PC-9 (cell line): ENCODE data around the gene SPATS2. TPM values are rescaled to one million over a fixed set of nuclear protein-coding genes. Genes with fewer than 3 reads are reported as not detected.

ENCODE experiments used
- BruUV-seq: library from RNA; stranded (reverse); fragments of 400-500 nt; replicated peaks from 2 replicates; lab custom pipeline; 2021; lab: Mats Ljungman, UMichigan
- CTCF ChIA-PET: fragments of 300-600 bp; sonication (Branson Sonifier 250); formaldehyde crosslinking; loops from one replicate; lab custom pipeline; 2022; ENCODE audit warnings: antibody characterized with exemption; lab: Charles Lee
- POLR2A ChIA-PET: fragments of 300-600 bp; sonication (Branson Sonifier 250); formaldehyde crosslinking; loops from one replicate; lab custom pipeline; 2022; ENCODE audit warnings: antibody characterized with exemption; ENCODE audit not compliant: unreplicated experiment; lab: Charles Lee
- DNase-seq, 2 experiments: peaks; one replicate each; pipeline versions ENCODE4 v3.0.0 to v3.0.0-alpha.2; 2015 to 2022; ENCODE audit warnings: mixed read lengths in 1 of 2
- H2AFZ ChIP-seq: fragments of 200-600 bp; sonication (generic); 2 replicates; pipeline ENCODE4 v1.8.1; 2017; ENCODE audit warnings: antibody characterized with exemption
- H3F3A ChIP-seq: fragments of 200-600 bp; sonication (generic); 2 replicates; pipeline ENCODE4 v1.8.1; 2017; ENCODE audit warnings: antibody characterized with exemption, mild to moderate bottlenecking, low read depth; ENCODE audit not compliant: insufficient read depth
- H3K27ac ChIP-seq: fragments of 200-600 bp; sonication (generic); 2 replicates; pipeline ENCODE4 v1.6.1; 2016; ENCODE audit warnings: mixed run types
- H3K27me3 ChIP-seq: fragments of 200-600 bp; sonication (generic); 2 replicates; pipeline ENCODE4 v1.6.1; 2016; ENCODE audit warnings: low read depth, mixed run types; ENCODE audit not compliant: insufficient read depth
- H3K36me3 ChIP-seq: fragments of 200-600 bp; sonication (generic); 2 replicates; pipeline ENCODE4 v1.6.1; 2016; ENCODE audit warnings: low read depth, mixed run types
- H3K4me1 ChIP-seq: fragments of 200-600 bp; sonication (generic); replicated peaks from 2 replicates; pipeline ENCODE4 v1.6.1; 2016; ENCODE audit warnings: mixed run types; ENCODE audit not compliant: insufficient read depth
- H3K4me2 ChIP-seq: fragments of 200-600 bp; sonication (generic); 2 replicates; pipeline ENCODE4 v1.6.1; 2017; ENCODE audit warnings: mixed run types
- H3K4me3 ChIP-seq: fragments of 200-600 bp; sonication (generic); 2 replicates; pipeline ENCODE4 v1.6.1; 2016; ENCODE audit warnings: mixed run types
- H3K79me2 ChIP-seq: fragments of 200-600 bp; sonication (generic); 2 replicates; pipeline ENCODE4 v1.6.1; 2017; ENCODE audit warnings: low read depth, mixed run types
- H3K9me2 ChIP-seq: fragments of 200-600 bp; sonication (generic); 2 replicates; pipeline ENCODE4 v1.8.1; 2017; ENCODE audit warnings: mild to moderate bottlenecking; ENCODE audit not compliant: insufficient read depth
- H3K9me3 ChIP-seq: fragments of 200-600 bp; sonication (generic); 2 replicates; pipeline ENCODE4 v1.8.1; 2016; ENCODE audit warnings: low read depth; ENCODE audit not compliant: insufficient read depth
- H4K20me1 ChIP-seq: fragments of 200-600 bp; sonication (generic); 2 replicates; pipeline ENCODE4 v1.8.1; 2017; ENCODE audit not compliant: insufficient read depth
- EZH2 ChIP-seq: fragments of 200-600 bp; sonication (generic); IDR thresholded peaks from 2 replicates; pipeline ENCODE4 v1.8.0; 2017; ENCODE audit warnings: antibody characterized with exemption, low read depth
- intact Hi-C: fragments of 100-400 bp; cut with micrococcal nuclease; formaldehyde crosslinking; loops from one replicate; pipeline ENCODE4 v1.10.0; 2022; ENCODE audit not compliant: unreplicated experiment
- total RNA-seq: library from RNA; stranded (reverse); gene quantifications from 2 replicates; pipeline ENCODE4 v1.2.3, GENCODE V29; 2021
- TF ChIP-seq, protein P1 (sequence below): fragments of 200-600 bp; sonication (generic); conservative IDR thresholded peaks from 2 replicates; pipeline ENCODE4 v1.6.1; 2017; ENCODE audit warnings: mixed run types, antibody characterized with exemption, mild to moderate bottlenecking, moderate library complexity

Gene SPATS2
- total RNA-seq, 1 experiment from 2014 or later, result 65.1 TPM

DNA sequence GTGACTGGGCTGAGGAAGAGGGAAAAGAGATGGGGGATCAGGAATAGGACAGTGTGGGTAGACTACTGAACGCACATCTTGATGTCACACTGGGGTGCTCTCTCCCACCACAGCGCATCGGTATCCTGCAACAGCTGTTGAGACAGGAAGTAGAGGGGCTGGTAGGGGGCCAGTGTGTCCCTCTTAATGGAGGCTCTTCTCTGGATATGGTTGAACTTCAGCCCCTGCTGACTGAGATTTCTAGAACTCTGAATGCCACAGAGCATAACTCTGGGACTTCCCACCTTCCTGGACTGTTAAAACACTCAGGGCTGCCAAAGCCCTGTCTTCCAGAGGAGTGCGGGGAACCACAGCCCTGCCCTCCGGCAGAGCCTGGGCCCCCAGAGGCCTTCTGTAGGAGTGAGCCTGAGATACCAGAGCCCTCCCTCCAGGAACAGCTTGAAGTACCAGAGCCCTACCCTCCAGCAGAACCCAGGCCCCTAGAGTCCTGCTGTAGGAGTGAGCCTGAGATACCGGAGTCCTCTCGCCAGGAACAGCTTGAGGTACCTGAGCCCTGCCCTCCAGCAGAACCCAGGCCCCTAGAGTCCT lies 37.1 kb upstream of the SPATS2 start:
- H3K9me2 ChIP-seq, result no peaks in the 10 kb centered on the region
- no peak for DNase-seq
- H4K20me1 ChIP-seq, result no peaks in the 10 kb centered on the region
- ChIA-PET POLR2A (no interaction called here), CTCF (interaction anchor here (0.8 kb wide), 1 partner anchor 37 kb away, joined by 6 read pairs; no protein-coding TSS in a partner anchor)
- no TSS peak for BruUV-seq
- TF ChIP-seq, protein P1, sequence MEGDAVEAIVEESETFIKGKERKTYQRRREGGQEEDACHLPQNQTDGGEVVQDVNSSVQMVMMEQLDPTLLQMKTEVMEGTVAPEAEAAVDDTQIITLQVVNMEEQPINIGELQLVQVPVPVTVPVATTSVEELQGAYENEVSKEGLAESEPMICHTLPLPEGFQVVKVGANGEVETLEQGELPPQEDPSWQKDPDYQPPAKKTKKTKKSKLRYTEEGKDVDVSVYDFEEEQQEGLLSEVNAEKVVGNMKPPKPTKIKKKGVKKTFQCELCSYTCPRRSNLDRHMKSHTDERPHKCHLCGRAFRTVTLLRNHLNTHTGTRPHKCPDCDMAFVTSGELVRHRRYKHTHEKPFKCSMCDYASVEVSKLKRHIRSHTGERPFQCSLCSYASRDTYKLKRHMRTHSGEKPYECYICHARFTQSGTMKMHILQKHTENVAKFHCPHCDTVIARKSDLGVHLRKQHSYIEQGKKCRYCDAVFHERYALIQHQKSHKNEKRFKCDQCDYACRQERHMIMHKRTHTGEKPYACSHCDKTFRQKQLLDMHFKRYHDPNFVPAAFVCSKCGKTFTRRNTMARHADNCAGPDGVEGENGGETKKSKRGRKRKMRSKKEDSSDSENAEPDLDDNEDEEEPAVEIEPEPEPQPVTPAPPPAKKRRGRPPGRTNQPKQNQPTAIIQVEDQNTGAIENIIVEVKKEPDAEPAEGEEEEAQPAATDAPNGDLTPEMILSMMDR, result no peak
- no peak for TF ChIP-seq EZH2
- no peak overlapping the region for H3K27ac ChIP-seq
- no peaks in the 10 kb centered on the region for H3K9me3 ChIP-seq
- H3K36me3 ChIP-seq, result no peaks in the 10 kb centered on the region
- no peaks in the 10 kb centered on the region for H3K79me2 ChIP-seq
- H3F3A ChIP-seq, result peaks cover 13% of the 10 kb centered on the region; the same call in 1 of the 2 replicates
- no peaks in the 10 kb centered on the region for H3K4me1 ChIP-seq
- H3K4me3 ChIP-seq, result no peak overlapping the region
- no peaks in the 10 kb centered on the region for H3K27me3 ChIP-seq
- no peak overlapping the region for H2AFZ ChIP-seq
- no peak overlapping the region for H3K4me2 ChIP-seq
- intact Hi-C loops, result no loop called here

DNA sequence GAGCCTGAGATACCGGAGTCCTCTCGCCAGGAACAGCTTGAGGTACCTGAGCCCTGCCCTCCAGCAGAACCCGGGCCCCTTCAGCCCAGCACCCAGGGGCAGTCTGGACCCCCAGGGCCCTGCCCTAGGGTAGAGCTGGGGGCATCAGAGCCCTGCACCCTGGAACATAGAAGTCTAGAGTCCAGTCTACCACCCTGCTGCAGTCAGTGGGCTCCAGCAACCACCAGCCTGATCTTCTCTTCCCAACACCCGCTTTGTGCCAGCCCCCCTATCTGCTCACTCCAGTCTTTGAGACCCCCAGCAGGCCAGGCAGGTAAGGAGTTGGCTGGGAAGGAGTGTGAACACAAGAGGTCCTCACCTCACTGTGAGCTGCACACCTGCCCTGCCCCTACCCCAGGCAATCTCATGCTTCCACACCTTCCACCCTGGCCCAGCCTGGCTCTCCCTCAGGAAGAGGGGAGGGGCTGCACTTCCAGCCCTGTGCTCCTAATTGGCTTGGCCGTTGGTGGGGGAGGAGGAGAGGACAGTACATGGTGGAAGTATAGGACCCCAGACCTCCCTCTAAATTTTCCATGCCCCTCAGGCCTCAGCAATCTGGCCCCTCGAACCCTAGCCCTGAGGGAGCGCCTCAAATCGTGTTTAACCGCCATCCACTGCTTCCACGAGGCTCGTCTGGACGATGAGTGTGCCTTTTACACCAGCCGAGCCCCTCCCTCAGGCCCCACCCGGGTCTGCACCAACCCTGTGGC lies 36.5 kb upstream of the SPATS2 start:
- no peaks in the 10 kb centered on the region for H3K4me1 ChIP-seq
- no peak overlapping the region for H3K4me3 ChIP-seq
- POLR2A ChIA-PET, result no interaction called here
- no peaks in the 10 kb centered on the region for H3K79me2 ChIP-seq
- no peak for DNase-seq
- intact Hi-C loops, result loop anchor here (1.0 kb wide), 1 partner anchor 26 kb away; no protein-coding TSS in a partner anchor
- H3K27me3 ChIP-seq, result no peaks in the 10 kb centered on the region
- no peaks in the 10 kb centered on the region for H3K9me2 ChIP-seq
- no peaks in the 10 kb centered on the region for H3K36me3 ChIP-seq
- H3K4me2 ChIP-seq, result no peak overlapping the region
- H2AFZ ChIP-seq, result no peak overlapping the region
- peaks cover 13% of the 10 kb centered on the region; the same call in 1 of the 2 replicates for H3F3A ChIP-seq
- H4K20me1 ChIP-seq, result no peaks in the 10 kb centered on the region
- CTCF ChIA-PET, result interaction anchor here (0.6 to 2.2 kb wide), 8 partner anchors 8 to 183 kb away, joined by 3 to 16 read pairs (median 6); partner anchors contain the start of gene TROAP
- no TSS peak for BruUV-seq
- no peak overlapping the region for H3K27ac ChIP-seq
- no peaks in the 10 kb centered on the region for H3K9me3 ChIP-seq
- TF ChIP-seq, protein P1, result no peak
- TF ChIP-seq EZH2, result no peak

DNA sequence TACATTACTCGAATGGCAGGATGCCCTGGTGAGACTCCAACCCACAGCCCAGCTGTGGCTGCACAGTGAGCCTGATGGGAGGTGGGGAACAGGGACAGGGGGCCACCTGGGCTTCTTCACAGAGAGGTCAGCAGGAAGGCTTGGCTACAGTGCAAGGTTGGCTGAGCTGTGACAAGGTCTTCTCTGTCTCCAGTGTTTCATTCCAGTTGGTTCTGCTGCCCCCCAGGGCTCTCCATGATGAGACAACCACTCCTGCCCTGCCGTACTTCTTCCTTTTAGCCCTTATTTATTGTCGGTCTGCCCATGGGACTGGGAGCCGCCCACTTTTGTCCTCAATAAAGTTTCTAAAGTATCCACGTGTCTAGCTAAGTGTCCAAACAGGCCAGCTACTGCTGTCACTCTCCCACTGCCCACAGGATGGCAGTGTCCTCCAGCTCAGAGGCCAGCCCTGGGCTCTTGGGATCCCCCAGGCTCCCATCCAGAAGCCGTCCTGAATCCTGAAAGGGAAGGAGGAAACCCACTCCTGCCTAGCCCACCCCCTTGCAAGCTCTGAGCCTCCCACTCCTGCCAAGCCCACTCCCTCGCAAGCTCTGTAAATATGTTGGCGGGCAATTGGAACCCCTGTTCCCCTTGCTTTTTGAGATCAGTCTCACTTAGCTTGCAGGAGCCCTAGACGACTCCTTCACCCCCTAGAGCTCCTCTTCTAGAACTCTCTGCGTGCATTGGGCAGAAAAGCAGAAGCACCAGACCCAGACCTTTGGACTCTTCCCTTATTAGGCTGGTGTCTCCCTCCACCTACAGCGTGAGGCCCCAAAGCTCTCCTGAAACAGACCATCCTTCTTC lies 35.7 kb upstream of the SPATS2 start:
- no peaks in the 10 kb centered on the region for H3K9me3 ChIP-seq

More for the DNA sequence above, 35.7 kb upstream of the SPATS2 start:
- no peaks in the 10 kb centered on the region for H3K79me2 ChIP-seq
- no peaks in the 10 kb centered on the region for H3K36me3 ChIP-seq
- CTCF ChIA-PET, result interaction anchor here (0.5 to 2.2 kb wide), 10 partner anchors 9 to 317 kb away, joined by 3 to 16 read pairs (median 5); partner anchors contain the start of gene TROAP
- no peak overlapping the region for H3K27ac ChIP-seq
- intact Hi-C loops, result loop anchor here (1.0 kb wide), 1 partner anchor 26 kb away; no protein-coding TSS in a partner anchor
- BruUV-seq, result no TSS peak
- POLR2A ChIA-PET, result interaction anchor here (0.7 to 0.8 kb wide), 2 partner anchors 117 to 409 kb away, joined by 4 to 9 read pairs; no protein-coding TSS in a partner anchor
- no peaks in the 10 kb centered on the region for H3K27me3 ChIP-seq
- H3K4me1 ChIP-seq, result no peaks in the 10 kb centered on the region
- no peaks in the 10 kb centered on the region for H4K20me1 ChIP-seq
- no peak for TF ChIP-seq EZH2
- TF ChIP-seq, protein P1, result peak; percentile 76
- DNase-seq, result peak in 1 of 2 experiments; percentile 47
- no peaks in the 10 kb centered on the region for H3K9me2 ChIP-seq
- no peak overlapping the region for H3K4me2 ChIP-seq
- no peak overlapping the region for H2AFZ ChIP-seq
- H3K4me3 ChIP-seq, result no peak overlapping the region
- peaks cover 13% of the 10 kb centered on the region; the same call in 1 of the 2 replicates for H3F3A ChIP-seq
